Panc1 (cell line): ENCODE data around the gene ACSBG1. TPM values are rescaled to one million over a fixed set of nuclear protein-coding genes. Genes with fewer than 3 reads are reported as not detected.

ENCODE experiments used
- ATAC-seq: fragments of 200-7000 bp; cut with Tn5 transposase; 2 replicates; pipeline ENCODE4 v1.9.1; 2020; ENCODE audit warnings: mild to moderate bottlenecking, moderate library complexity
- BruUV-seq: library from RNA; stranded (reverse); fragments of 400-500 nt; replicated peaks from 2 replicates; lab custom pipeline; 2021; lab: Mats Ljungman, UMichigan
- CTCF ChIA-PET: fragments of 300-600 bp; sonication (Branson Sonifier 250); formaldehyde crosslinking; loops from one replicate; lab custom pipeline; 2022; ENCODE audit warnings: antibody characterized with exemption; lab: Charles Lee
- POLR2A ChIA-PET: fragments of 300-600 bp; sonication (Branson Sonifier 250); formaldehyde crosslinking; loops from one replicate; lab custom pipeline; 2022; ENCODE audit warnings: antibody characterized with exemption; lab: Charles Lee
- DNase-seq: peaks from one replicate; pipeline ENCODE4 v3.0.0-alpha.2; 2010; ENCODE audit warnings: low read depth, low spot score
- H3K27ac ChIP-seq: 2 replicates; pipeline ENCODE4 v1.5.1; 2011; ENCODE audit warnings: mild to moderate bottlenecking, low read length, inconsistent platforms
- H3K27me3 ChIP-seq: fragments of 200-500 bp; sonication (Bioruptor generic); 2 replicates; pipeline ENCODE4 v1.6.0; 2014; ENCODE audit warnings: low read length, inconsistent platforms; ENCODE audit not compliant: control insufficient read depth, insufficient read depth
- H3K36me3 ChIP-seq: fragments of 200-500 bp; sonication (Bioruptor generic); 2 replicates; pipeline ENCODE4 v1.5.1; 2014; ENCODE audit warnings: inconsistent platforms, mild to moderate bottlenecking, low read length, moderate library complexity; ENCODE audit not compliant: control insufficient read depth, insufficient read depth
- H3K4me1 ChIP-seq: 2 replicates; pipeline ENCODE4 v1.5.1; 2011; ENCODE audit warnings: inconsistent platforms, mild to moderate bottlenecking, low read length, moderate library complexity; ENCODE audit not compliant: control insufficient read depth, insufficient read depth
- H3K4me3 ChIP-seq, 2 experiments: 2 replicates each; pipeline ENCODE4 v1.5.1; 2011 to 2012; ENCODE audit warnings: low read depth in 2 of 2, low read length in 2 of 2, mild to moderate bottlenecking in 2 of 2, inconsistent platforms in 1 of 2, moderate library complexity in 1 of 2
- H3K9me3 ChIP-seq: fragments of 200-500 bp; sonication (Bioruptor generic); 2 replicates; pipeline ENCODE4 v1.5.1; 2014; ENCODE audit warnings: low read depth, mild to moderate bottlenecking, inconsistent platforms, low read length, moderate library complexity; ENCODE audit not compliant: control insufficient read depth, insufficient read depth
- CTCF ChIP-seq: fragments of 450-650 bp; IDR thresholded peaks from 2 replicates; pipeline ENCODE4 v1.5.1; 2017; ENCODE audit warnings: mild to moderate bottlenecking
- POLR2AphosphoS5 ChIP-seq: IDR thresholded peaks from 2 replicates; pipeline ENCODE4 v1.6.1; 2012; ENCODE audit warnings: mild to moderate bottlenecking, low read depth, low read length, moderate library complexity
- SIN3A ChIP-seq: IDR thresholded peaks from 2 replicates; pipeline ENCODE4 v1.6.1; 2012; ENCODE audit warnings: low read depth, mild to moderate bottlenecking, low read length, moderate library complexity, borderline replicate concordance; ENCODE audit not compliant: insufficient read depth
- TCF7L2 ChIP-seq: IDR thresholded peaks from 2 replicates; pipeline ENCODE4 v1.6.1; 2011; ENCODE audit warnings: mild to moderate bottlenecking, low read depth, low read length, inconsistent platforms
- in situ Hi-C: cut with HindIII; loops from 2 replicates; pipeline ENCODE4 v1.10.0; 2016; ENCODE audit warnings: low sequenced_read_pairs, low pct_unique_long_range_greater_than_20kb
- intact Hi-C: fragments of 100-400 bp; cut with micrococcal nuclease; formaldehyde crosslinking; loops from one replicate; pipeline ENCODE4 v1.10.0; 2022; ENCODE audit not compliant: unreplicated experiment
- total RNA-seq: library from RNA; stranded (reverse); gene quantifications from one replicate; pipeline ENCODE4 v1.2.1, GENCODE V29; 2021; ENCODE audit not compliant: unreplicated experiment
- TF ChIP-seq, protein P1 (sequence below), 2 experiments: IDR thresholded peaks; 2 replicates each; pipeline ENCODE4 v1.6.1; 2011 to 2012; ENCODE audit warnings: low read depth in 2 of 2, control low read depth in 1 of 2, low read length in 1 of 2, mild to moderate bottlenecking in 1 of 2, moderate library complexity in 1 of 2; ENCODE audit not compliant: insufficient read depth in 1 of 2

The ACSBG1 gene
- total RNA-seq, 1 experiment from 2014 or later, result 0.31 TPM

- Histone ChIP-seq H3K27ac (no peak overlapping the region), H3K36me3 (no peaks in the 10 kb centered on the region), H3K4me3 (no peak overlapping the region), H3K4me1 (no peaks in the 10 kb centered on the region), H3K9me3 (no peaks in the 10 kb centered on the region), H3K27me3 (no peaks in the 10 kb centered on the region)
- in situ Hi-C loops (loop anchor here (25.0 kb wide), 1 partner anchor 122 kb away; the partner anchor contains the start of gene DNAJA4), intact Hi-C loops (no loop called here)
- POLR2A ChIA-PET, result no interaction called here
- TF ChIP-seq CTCF (no peak), TCF7L2 (no peak), POLR2AphosphoS5 (no peak), SIN3A (no peak)
- TF ChIP-seq, protein P1, sequence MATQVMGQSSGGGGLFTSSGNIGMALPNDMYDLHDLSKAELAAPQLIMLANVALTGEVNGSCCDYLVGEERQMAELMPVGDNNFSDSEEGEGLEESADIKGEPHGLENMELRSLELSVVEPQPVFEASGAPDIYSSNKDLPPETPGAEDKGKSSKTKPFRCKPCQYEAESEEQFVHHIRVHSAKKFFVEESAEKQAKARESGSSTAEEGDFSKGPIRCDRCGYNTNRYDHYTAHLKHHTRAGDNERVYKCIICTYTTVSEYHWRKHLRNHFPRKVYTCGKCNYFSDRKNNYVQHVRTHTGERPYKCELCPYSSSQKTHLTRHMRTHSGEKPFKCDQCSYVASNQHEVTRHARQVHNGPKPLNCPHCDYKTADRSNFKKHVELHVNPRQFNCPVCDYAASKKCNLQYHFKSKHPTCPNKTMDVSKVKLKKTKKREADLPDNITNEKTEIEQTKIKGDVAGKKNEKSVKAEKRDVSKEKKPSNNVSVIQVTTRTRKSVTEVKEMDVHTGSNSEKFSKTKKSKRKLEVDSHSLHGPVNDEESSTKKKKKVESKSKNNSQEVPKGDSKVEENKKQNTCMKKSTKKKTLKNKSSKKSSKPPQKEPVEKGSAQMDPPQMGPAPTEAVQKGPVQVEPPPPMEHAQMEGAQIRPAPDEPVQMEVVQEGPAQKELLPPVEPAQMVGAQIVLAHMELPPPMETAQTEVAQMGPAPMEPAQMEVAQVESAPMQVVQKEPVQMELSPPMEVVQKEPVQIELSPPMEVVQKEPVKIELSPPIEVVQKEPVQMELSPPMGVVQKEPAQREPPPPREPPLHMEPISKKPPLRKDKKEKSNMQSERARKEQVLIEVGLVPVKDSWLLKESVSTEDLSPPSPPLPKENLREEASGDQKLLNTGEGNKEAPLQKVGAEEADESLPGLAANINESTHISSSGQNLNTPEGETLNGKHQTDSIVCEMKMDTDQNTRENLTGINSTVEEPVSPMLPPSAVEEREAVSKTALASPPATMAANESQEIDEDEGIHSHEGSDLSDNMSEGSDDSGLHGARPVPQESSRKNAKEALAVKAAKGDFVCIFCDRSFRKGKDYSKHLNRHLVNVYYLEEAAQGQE (IDR thresholded peaks at IDR 0.05; ENCODE audit: insufficient read depth in 1 of 2, low read depth in 2 of 2, low read length in 1 of 2), result no peak
- CTCF ChIA-PET, result no interaction called here
- ATAC-seq (0 out of 2 replicates have a peak, but pooled peaks have one; percentile 30), DNase-seq (no peak)
- no TSS peak for BruUV-seq
Observed at GRCh38 chr15:78140292-78140691, 94.1 kb downstream of the ACSBG1 start.

GRCh38 chr15:78139578-78139977, 94.8 kb downstream of the ACSBG1 start:
- Histone ChIP-seq H3K27me3 (no peaks in the 10 kb centered on the region), H3K27ac (no peak overlapping the region), H3K9me3 (no peaks in the 10 kb centered on the region), H3K4me3 (no peak overlapping the region), H3K36me3 (no peaks in the 10 kb centered on the region), H3K4me1 (no peaks in the 10 kb centered on the region)
- in situ Hi-C loops (loop anchor here (25.0 kb wide), 1 partner anchor 123 kb away; the partner anchor contains the start of gene DNAJA4), intact Hi-C loops (no loop called here)
- DNase-seq, result no peak
- BruUV-seq, result no TSS peak
- TF ChIP-seq POLR2AphosphoS5 (no peak), TCF7L2 (no peak), SIN3A (no peak), CTCF (no peak)
- TF ChIP-seq, protein P1 (IDR thresholded peaks at IDR 0.05; ENCODE audit: insufficient read depth in 1 of 2, low read depth in 2 of 2, low read length in 1 of 2), result no peak
- ATAC-seq, result no peak
- ChIA-PET POLR2A (no interaction called here), CTCF (no interaction called here)
